K562 (cell line): ENCODE results near the gene SLC22A12. TPM values are rescaled to one million over a fixed set of nuclear protein-coding genes. Genes with fewer than 3 reads are reported as not detected.
A peak's percentile ranks its signal among the peaks of the same experiment; 100 is the strongest.

ENCODE experiments used
- ATF6 ChIP-seq: sonication (generic); formaldehyde crosslinking; IDR thresholded peaks from 2 replicates; pipeline ENCODE4 v1.4.0; 2020; ENCODE audit warnings: mild to moderate bottlenecking, missing genetic modification reagents
- CAMTA2 ChIP-seq: fragments of 250-450 bp; sonication (Bioruptor Pico); conservative IDR thresholded peaks from 2 replicates; pipeline ENCODE4 v1.5.1; 2022
- CBFA2T3 ChIP-seq: fragments of 450-650 bp; IDR thresholded peaks from 2 replicates; pipeline ENCODE4 v1.6.1; 2017
- CEBPB ChIP-seq: fragments of 450-650 bp; IDR thresholded peaks from 2 replicates; pipeline ENCODE4 v1.6.1; 2016; ENCODE audit warnings: missing genetic modification characterization, missing compliant biosample characterization
- CLOCK ChIP-seq: fragments of 250-450 bp; sonication (Bioruptor Pico); IDR thresholded peaks from 2 replicates; pipeline ENCODE4 v1.4.0; 2020; ENCODE audit warnings: mild to moderate bottlenecking, moderate library complexity, borderline replicate concordance
- FOXA3 ChIP-seq, 2 experiments: fragments of 450-650 bp in 1 of 2; sonication (generic) in 1 of 2; formaldehyde crosslinking; IDR thresholded peaks in 1 of 2; conservative IDR thresholded peaks in 1 of 2; 2 replicates each; pipeline versions ENCODE4 v1.4.0 to v1.8.0; 2020 to 2022; ENCODE audit warnings: mild to moderate bottlenecking in 2 of 2, missing genetic modification reagents in 1 of 2
- IRF2 ChIP-seq: sonication (generic); formaldehyde crosslinking; IDR thresholded peaks from 2 replicates; pipeline ENCODE4 v1.8.1; 2022; ENCODE audit warnings: mild to moderate bottlenecking, missing genetic modification reagents
- KLF13 ChIP-seq: fragments of 450-650 bp; IDR thresholded peaks from 2 replicates; pipeline ENCODE4 v1.6.1; 2016; ENCODE audit warnings: missing genetic modification characterization, low read depth, mild to moderate bottlenecking, missing compliant biosample characterization, moderate library complexity, borderline replicate concordance
- L3MBTL2 ChIP-seq: fragments of 450-650 bp; IDR thresholded peaks from 2 replicates; pipeline ENCODE4 v1.6.1; 2016; ENCODE audit warnings: mild to moderate bottlenecking, moderate library complexity
- MCM5 ChIP-seq: fragments of 450-650 bp; IDR thresholded peaks from 2 replicates; pipeline ENCODE4 v1.6.1; 2016; ENCODE audit warnings: low read depth
- NR2C1 ChIP-seq, 2 experiments: fragments of 450-650 bp; IDR thresholded peaks; 2 replicates each; pipeline ENCODE4 v1.6.1; 2017; ENCODE audit warnings: mild to moderate bottlenecking in 2 of 2, antibody characterized with exemption in 1 of 2, inconsistent platforms in 1 of 2, missing compliant biosample characterization in 1 of 2, missing genetic modification characterization in 1 of 2
- NR2C2 ChIP-seq, 2 experiments: fragments of 200-800 bp in 1 of 2; sonication (Bioruptor generic) in 1 of 2; sonication (generic) in 1 of 2; formaldehyde crosslinking in 1 of 2; IDR thresholded peaks; 2 replicates each; pipeline versions ENCODE4 v1.6.1 to v1.8.0; 2016 to 2022; ENCODE audit warnings: mild to moderate bottlenecking in 1 of 2, missing compliant biosample characterization in 1 of 2, missing genetic modification characterization in 1 of 2, missing genetic modification reagents in 1 of 2
- POLR2AphosphoS5 ChIP-seq: IDR thresholded peaks from 2 replicates; pipeline ENCODE4 v1.6.1; 2011; ENCODE audit warnings: mild to moderate bottlenecking, low read depth, low read length, moderate library complexity; ENCODE audit not compliant: control insufficient read depth, insufficient read depth
- PYGO2 ChIP-seq: fragments of 450-650 bp; IDR thresholded peaks from 2 replicates; pipeline ENCODE4 v1.6.1; 2016; ENCODE audit warnings: mild to moderate bottlenecking, missing genetic modification characterization, moderate library complexity, missing compliant biosample characterization
- SIN3B ChIP-seq: fragments of 450-650 bp; IDR thresholded peaks from 2 replicates; pipeline ENCODE4 v1.6.1; 2017; ENCODE audit warnings: low read depth, mild to moderate bottlenecking, moderate library complexity
- SIX5 ChIP-seq, 2 experiments: IDR thresholded peaks; 2 replicates each; pipeline ENCODE4 v1.6.1; 2011; ENCODE audit warnings: low read length in 2 of 2, borderline replicate concordance in 1 of 2, low read depth in 1 of 2, mild to moderate bottlenecking in 1 of 2, moderate library complexity in 1 of 2; ENCODE audit not compliant: insufficient read depth in 1 of 2
- SPI1 ChIP-seq: IDR thresholded peaks from 2 replicates; pipeline ENCODE4 v1.6.1; 2011; ENCODE audit warnings: low read depth, low read length, control low read depth, borderline replicate concordance
- ZBED1 ChIP-seq: IDR thresholded peaks from 2 replicates; pipeline ENCODE4 v1.6.1; 2014
- ZBTB26 ChIP-seq: fragments of 450-650 bp; formaldehyde crosslinking; IDR thresholded peaks from 2 replicates; pipeline ENCODE4 v1.4.0; 2022; ENCODE audit warnings: missing genetic modification characterization
- ZBTB43 ChIP-seq: sonication (generic); formaldehyde crosslinking; IDR thresholded peaks from 2 replicates; pipeline ENCODE4 v1.8.0; 2023; ENCODE audit warnings: mild to moderate bottlenecking, missing genetic modification reagents
- polyA plus RNA-seq, 8 experiments: library from polyadenylated mRNA; depleted of rRNA in 4 of 8; stranded (reverse) in 5 of 8; unstranded in 3 of 8; fragments of >200 nt; fragmentation: Nextera tagmentation in 2 of 8; fragmentation: Illumina TruSeq in 1 of 8; extraction: Ambion mirVana in 2 of 8; extraction: Trizol in 1 of 8; gene quantifications; 2 replicates each; pipeline versions ENCODE4 v1.2.1 to v1.2.3, GENCODE V29; 2011 to 2014; ENCODE audit warnings: inconsistent platforms in 1 of 8, missing spikeins in 1 of 8
- total RNA-seq, 7 experiments: library from RNA; depleted of rRNA in 6 of 7; stranded (reverse); fragments of >200 nt in 6 of 7; fragmentation: Illumina TruSeq in 2 of 7; extraction: Trizol in 2 of 7; gene quantifications; 2 replicates each; pipeline versions ENCODE4 v1.2.1 to v1.2.3, GENCODE V29; 2011 to 2021; ENCODE audit warnings: low replicate concordance in 1 of 7

SLC22A12 gene
- total and polyA plus RNA-seq, 9 of the 15 experiments (the other 6 are each of a cell fraction or from before 2014, with no cell fraction given) = not detected

GRCh38 chr11:64609436-64610047 lies 18.5 kb downstream of the SLC22A12 start (continued):
- no peak for TF ChIP-seq CLOCK (CRISPR knock-in tag)
- 0 out of 2 replicates have a peak, but pooled peaks have one; percentile 43 for TF ChIP-seq L3MBTL2
- TF ChIP-seq KLF13 (tag) = no peak
- peak; percentile 61 to 62; a peak in 3 of 4 replicates for TF ChIP-seq SIX5 (IDR thresholded peaks at IDR 0.05; ENCODE audit: borderline replicate concordance in 1 of 2, insufficient read depth in 1 of 2, low read depth in 1 of 2, low read length in 2 of 2)
- TF ChIP-seq FOXA3 (CRISPR knock-in tag; conservative IDR thresholded peaks at IDR 0.05 in 1 of 2, IDR thresholded peaks at IDR 0.05 in 1 of 2) = peak in 1 of 2 experiments; percentile 55; a peak in 1 of 4 replicates
- no peak for TF ChIP-seq CAMTA2
- no peak for TF ChIP-seq POLR2AphosphoS5
- no peak for TF ChIP-seq SIN3B
- TF ChIP-seq IRF2 = no peak
- no peak for TF ChIP-seq CBFA2T3
- TF ChIP-seq ZBED1 = no peak
- no peak for TF ChIP-seq ATF6 (CRISPR knock-in tag)
- peak; percentile 68 for TF ChIP-seq NR2C1 (IDR thresholded peaks at IDR 0.05)
- TF ChIP-seq NR2C1 (tag; IDR thresholded peaks at IDR 0.05) = peak; percentile 87
- TF ChIP-seq CEBPB (tag) = peak; percentile 91
- TF ChIP-seq PYGO2 (tag) = no peak
- TF ChIP-seq SPI1 = no peak
- no peak for TF ChIP-seq MCM5
- TF ChIP-seq NR2C2 (CRISPR knock-in tag; IDR thresholded peaks at IDR 0.05) = no peak
- peak; percentile 59 for TF ChIP-seq NR2C2 (tag; IDR thresholded peaks at IDR 0.05)
- TF ChIP-seq ZBTB43 (CRISPR knock-in tag) = no peak
- TF ChIP-seq ZBTB26 = no peak
